Measurements from ENCODE around the gene CAPN11.
A peak's percentile ranks its signal among the peaks of the same experiment; 100 is the strongest.

The CAPN11 gene

DNA sequence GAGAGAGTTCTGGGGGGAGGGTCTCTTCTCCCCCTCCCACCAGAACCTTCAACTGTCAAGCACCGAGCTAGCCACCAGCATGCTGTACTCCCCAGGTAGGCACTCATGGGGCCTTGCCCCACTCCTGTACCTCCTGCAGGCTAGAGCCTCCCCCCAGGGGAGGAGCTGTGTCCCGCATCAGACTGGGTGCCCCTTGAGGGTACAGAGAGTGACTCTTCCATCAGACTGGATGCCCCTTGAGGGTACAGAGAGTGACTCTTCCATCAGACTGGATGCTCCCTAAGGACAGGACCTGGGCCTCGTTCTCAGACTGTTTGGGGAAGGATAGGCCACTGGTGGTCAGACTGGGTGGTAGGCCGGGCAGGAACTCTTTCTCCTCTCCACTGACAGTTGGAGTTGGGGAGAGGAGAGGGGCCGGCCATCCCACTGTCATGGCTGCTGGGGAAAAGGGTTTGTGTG lies at the start of gene CAPN11:
Gene CAPN11 (plus strand): TSS at position 51 of the 459 bp plus-strand sequence. CDS start 29 bp downstream, at position 80.
- POLR2A ChIA-PET = interaction anchor here (0.8 kb wide), 1 partner anchor 31 kb away, joined by 7 read pairs; the partner anchor contains the start of genes MRPL14 and TMEM63B
- TF ChIP-seq ZBTB7A (tag by site-specific recombination; IDR thresholded peaks at IDR 0.05; ENCODE audit: low read depth) = no peak
- no peak for TF ChIP-seq ZNF23 (tag by site-specific recombination; IDR thresholded peaks at IDR 0.05; ENCODE audit: borderline replicate concordance)
- no peak for TF ChIP-seq MEIS1 (CRISPR knock-in tag; IDR thresholded peaks at IDR 0.05; ENCODE audit: borderline replicate concordance)

DNA sequence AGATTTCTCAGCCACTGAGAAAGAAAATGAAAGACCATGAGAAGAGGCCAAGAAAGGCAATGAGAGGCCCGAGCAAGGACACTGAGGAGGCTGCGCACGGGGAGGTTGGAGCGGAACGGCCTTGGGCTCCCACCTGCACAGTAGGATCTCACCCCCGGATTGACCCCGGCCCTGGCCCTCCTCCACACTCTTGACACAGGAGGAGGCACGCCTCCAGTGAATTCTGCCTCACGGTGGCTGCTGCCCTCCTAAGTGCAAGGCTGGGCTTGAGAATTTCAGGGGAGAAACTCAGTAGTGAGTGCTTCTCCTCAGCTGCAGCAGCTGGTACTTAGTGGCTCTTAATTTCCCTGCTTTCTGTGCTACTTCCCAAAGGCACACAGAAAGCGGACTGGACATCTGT lies 49.4 kb upstream of the CAPN11 start:
- Histone ChIP-seq H3K36me3 (ENCODE audit: control insufficient read depth in 2 of 2, insufficient read depth in 1 of 2, low read length in 2 of 2) (peaks cover 30 to 94% of the 10 kb centered on the region in 2 experiments; a peak in 2 of 3 replicates), H3K27ac (ENCODE audit: extremely low read depth, low read depth, low read length) (no peak overlapping the region), H3K4me3 (ENCODE audit: low read depth, low read length) (no peak overlapping the region), H3K4me1 (ENCODE audit: control insufficient read depth, insufficient read depth, low read length) (0 out of 2 replicates have a peak, but pooled peaks cover 4% of the 10 kb centered on the region), H3K9me3 (ENCODE audit: control insufficient read depth, insufficient read depth, low read depth, low read length) (no peaks in the 10 kb centered on the region)
- TF ChIP-seq ZFHX2 (tag by site-specific recombination; conservative IDR thresholded peaks at IDR 0.05) (peak; percentile 85), EGR2 (tag by site-specific recombination; IDR thresholded peaks at IDR 0.05; ENCODE audit: low read depth) (peak; percentile 91), PRDM6 (tag by site-specific recombination; IDR thresholded peaks at IDR 0.05) (no peak), ZNF175 (tag by site-specific recombination; IDR thresholded peaks at IDR 0.05) (no peak)
- CTCF ChIA-PET = interaction anchor here (6.8 kb wide), 1 partner anchor 11 kb away, joined by 54 read pairs; no protein-coding TSS in a partner anchor
- POLR2A ChIA-PET = no interaction called here

More for the DNA sequence above, at the start of gene CAPN11:
- Histone ChIP-seq H3K27ac (ENCODE audit: extremely low read depth, low read depth, low read length) (no peak within 1 kb of the TSS), H3K9me3 (ENCODE audit: control insufficient read depth, insufficient read depth, low read depth, low read length) (no peaks in the 10 kb centered on the region), H3K4me3 (ENCODE audit: low read depth, low read length) (no peak within 1 kb of the TSS), H3K4me1 (ENCODE audit: control insufficient read depth, insufficient read depth, low read length) (peaks cover 5% of the 10 kb centered on the region; the same call in 1 of the 2 replicates), H3K36me3 (ENCODE audit: control insufficient read depth in 2 of 2, insufficient read depth in 1 of 2, low read length in 2 of 2) (peaks cover 0 to 5% of the 10 kb centered on the region in 2 experiments; a peak in 1 of 3 replicates)
- CTCF ChIA-PET = interaction anchor here (1.1 to 5.0 kb wide), 3 partner anchors 11 to 14 kb away, joined by 4 to 36 read pairs (median 11); no protein-coding TSS in a partner anchor

DNA sequence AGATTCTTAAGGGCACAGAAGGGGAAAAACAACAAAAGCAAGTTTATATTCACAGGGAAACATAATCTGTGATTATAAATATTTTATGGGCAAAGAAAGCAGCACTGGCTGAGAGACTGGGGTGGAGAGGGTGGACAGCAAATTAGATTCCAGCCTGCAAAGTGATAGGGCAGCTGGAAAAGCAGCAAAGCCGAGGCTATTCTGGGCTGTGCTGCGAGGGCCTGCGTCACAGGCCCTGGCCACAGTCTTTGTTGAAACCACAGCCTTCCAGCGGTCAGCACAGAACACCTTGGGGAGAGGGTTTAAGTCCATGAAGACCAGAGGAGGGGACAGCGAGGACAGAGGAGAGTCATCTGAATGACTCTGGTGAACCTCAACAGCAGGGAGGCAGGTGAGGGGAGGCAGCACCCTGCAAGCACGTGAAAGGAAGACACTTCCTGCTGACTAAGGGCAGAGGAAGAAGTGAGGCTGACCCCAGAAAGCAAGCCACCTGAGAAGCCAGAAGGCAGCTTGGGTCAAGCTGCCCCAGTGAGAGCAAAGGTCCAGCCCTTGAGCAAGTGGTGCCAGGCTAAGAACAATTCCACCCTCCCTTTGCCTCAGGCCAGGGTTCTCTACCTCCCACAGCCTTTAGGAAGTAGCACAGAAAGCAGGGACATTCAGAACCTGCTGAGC lies 48.5 kb upstream of the CAPN11 start:
- TF ChIP-seq ZNF239 (tag by site-specific recombination; IDR thresholded peaks at IDR 0.05) (no peak), ZNF133 (tag by site-specific recombination; IDR thresholded peaks at IDR 0.05) (peak; percentile 79)
- Histone ChIP-seq H3K27ac (ENCODE audit: extremely low read depth, low read depth, low read length) (no peak overlapping the region), H3K36me3 (ENCODE audit: control insufficient read depth in 2 of 2, insufficient read depth in 1 of 2, low read length in 2 of 2) (peaks cover 30 to 93% of the 10 kb centered on the region in 2 experiments; a peak in 2 of 3 replicates)

DNA sequence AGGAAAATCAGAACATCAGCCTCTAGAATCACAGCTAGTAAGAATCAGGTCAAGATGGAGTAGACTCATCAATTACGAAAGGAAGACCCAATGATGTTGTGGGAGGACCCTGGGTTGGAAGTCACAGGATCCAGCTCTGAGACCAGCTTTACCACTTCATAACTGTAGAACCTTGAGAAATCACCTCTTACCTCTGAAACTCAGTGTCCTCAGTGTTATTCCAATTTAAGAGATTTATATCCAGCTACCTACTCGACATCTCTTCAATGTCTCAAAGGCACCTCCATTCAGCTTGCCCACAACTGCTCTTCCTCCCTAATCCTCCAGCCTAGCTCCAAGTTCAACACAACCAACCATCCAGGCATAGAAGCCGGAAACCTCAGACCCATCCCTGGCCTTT lies 47.7 kb upstream of the CAPN11 start:
- Histone ChIP-seq H3K36me3 (ENCODE audit: control insufficient read depth in 2 of 2, insufficient read depth in 1 of 2, low read length in 2 of 2) (peaks cover 35 to 95% of the 10 kb centered on the region in 2 experiments), H3K4me1 (ENCODE audit: control insufficient read depth, insufficient read depth, low read length) (0 out of 2 replicates have a peak, but pooled peaks cover 4% of the 10 kb centered on the region), H3K9me3 (ENCODE audit: control insufficient read depth, insufficient read depth, low read depth, low read length) (no peaks in the 10 kb centered on the region), H3K4me3 (ENCODE audit: low read depth, low read length) (no peak overlapping the region), H3K27ac (ENCODE audit: extremely low read depth, low read depth, low read length) (no peak overlapping the region)
- TF ChIP-seq ZNF747 (tag by site-specific recombination; IDR thresholded peaks at IDR 0.05) (no peak), ZNF449 (tag by site-specific recombination; IDR thresholded peaks at IDR 0.05) (no peak), ZNF132 (tag by site-specific recombination; IDR thresholded peaks at IDR 0.05; ENCODE audit: borderline replicate concordance) (no peak), ZNF624 (tag by site-specific recombination; IDR thresholded peaks at IDR 0.05) (no peak), ZNF416 (tag by site-specific recombination; IDR thresholded peaks at IDR 0.05) (no peak)
- TF ChIP-seq, protein P1, sequence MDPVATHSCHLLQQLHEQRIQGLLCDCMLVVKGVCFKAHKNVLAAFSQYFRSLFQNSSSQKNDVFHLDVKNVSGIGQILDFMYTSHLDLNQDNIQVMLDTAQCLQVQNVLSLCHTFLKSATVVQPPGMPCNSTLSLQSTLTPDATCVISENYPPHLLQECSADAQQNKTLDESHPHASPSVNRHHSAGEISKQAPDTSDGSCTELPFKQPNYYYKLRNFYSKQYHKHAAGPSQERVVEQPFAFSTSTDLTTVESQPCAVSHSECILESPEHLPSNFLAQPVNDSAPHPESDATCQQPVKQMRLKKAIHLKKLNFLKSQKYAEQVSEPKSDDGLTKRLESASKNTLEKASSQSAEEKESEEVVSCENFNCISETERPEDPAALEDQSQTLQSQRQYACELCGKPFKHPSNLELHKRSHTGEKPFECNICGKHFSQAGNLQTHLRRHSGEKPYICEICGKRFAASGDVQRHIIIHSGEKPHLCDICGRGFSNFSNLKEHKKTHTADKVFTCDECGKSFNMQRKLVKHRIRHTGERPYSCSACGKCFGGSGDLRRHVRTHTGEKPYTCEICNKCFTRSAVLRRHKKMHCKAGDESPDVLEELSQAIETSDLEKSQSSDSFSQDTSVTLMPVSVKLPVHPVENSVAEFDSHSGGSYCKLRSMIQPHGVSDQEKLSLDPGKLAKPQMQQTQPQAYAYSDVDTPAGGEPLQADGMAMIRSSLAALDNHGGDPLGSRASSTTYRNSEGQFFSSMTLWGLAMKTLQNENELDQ (tag by site-specific recombination; IDR thresholded peaks at IDR 0.05; ENCODE audit: low read depth) = no peak
- CTCF ChIA-PET = interaction anchor here (0.6 to 6.8 kb wide), 6 partner anchors 13 to 457 kb away, joined by 3 to 54 read pairs (median 4); no protein-coding TSS in a partner anchor
- POLR2A ChIA-PET = no interaction called here

More for the DNA sequence above, 48.5 kb upstream of the CAPN11 start:
- Histone ChIP-seq H3K9me3 (ENCODE audit: control insufficient read depth, insufficient read depth, low read depth, low read length) (no peaks in the 10 kb centered on the region), H3K4me3 (ENCODE audit: low read depth, low read length) (no peak overlapping the region), H3K4me1 (ENCODE audit: control insufficient read depth, insufficient read depth, low read length) (0 out of 2 replicates have a peak, but pooled peaks cover 4% of the 10 kb centered on the region)
- ChIA-PET POLR2A (no interaction called here), CTCF (interaction anchor here (0.6 to 6.8 kb wide), 3 partner anchors 12 to 457 kb away, joined by 3 to 54 read pairs (median 4); no protein-coding TSS in a partner anchor)

All from HEK293 (cell line).